Vagina (tissue), 2 donors: ENCODE data around the gene TMC1.

Experiments
- POLR2A ChIP-seq, 2 donors: fragments of 450-650 bp; IDR thresholded peaks; one replicate each; pipeline ENCODE4 v1.6.1; 2017; ENCODE audit warnings: antibody characterized with exemption in 2 of 2, mild to moderate bottlenecking in 2 of 2, moderate library complexity in 2 of 2
- TF ChIP-seq, protein P1 (sequence below), 3 experiments: fragments of 450-650 bp in 2 of 3; fragments of 200-600 bp in 1 of 3; sonication (generic) in 1 of 3; IDR thresholded peaks; one replicate each; pipeline ENCODE4 v1.5.1; 2017 to 2019; ENCODE audit warnings: antibody characterized with exemption in 3 of 3, mild to moderate bottlenecking in 2 of 3, moderate library complexity in 2 of 3

DNA sequence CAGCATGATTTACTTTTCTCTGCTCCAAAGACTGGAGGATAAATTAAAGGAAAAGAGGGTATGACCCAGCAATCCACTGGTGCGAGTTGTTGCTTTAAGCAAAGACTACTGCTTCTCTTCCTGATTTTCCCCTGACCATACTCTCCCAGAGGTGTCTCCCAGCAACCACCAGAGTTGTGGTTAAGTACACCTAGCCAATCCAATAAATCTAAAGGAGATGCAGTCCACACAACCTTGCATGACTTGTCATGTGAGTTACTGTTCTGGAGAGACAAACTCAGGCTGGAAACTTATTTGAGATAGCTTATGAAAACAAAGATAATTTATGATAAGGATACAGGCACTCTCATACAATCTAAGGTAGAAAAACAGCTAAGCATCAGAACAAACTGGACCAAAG, 11.9 kb downstream of the TMC1 start:
- TF ChIP-seq, protein P1, sequence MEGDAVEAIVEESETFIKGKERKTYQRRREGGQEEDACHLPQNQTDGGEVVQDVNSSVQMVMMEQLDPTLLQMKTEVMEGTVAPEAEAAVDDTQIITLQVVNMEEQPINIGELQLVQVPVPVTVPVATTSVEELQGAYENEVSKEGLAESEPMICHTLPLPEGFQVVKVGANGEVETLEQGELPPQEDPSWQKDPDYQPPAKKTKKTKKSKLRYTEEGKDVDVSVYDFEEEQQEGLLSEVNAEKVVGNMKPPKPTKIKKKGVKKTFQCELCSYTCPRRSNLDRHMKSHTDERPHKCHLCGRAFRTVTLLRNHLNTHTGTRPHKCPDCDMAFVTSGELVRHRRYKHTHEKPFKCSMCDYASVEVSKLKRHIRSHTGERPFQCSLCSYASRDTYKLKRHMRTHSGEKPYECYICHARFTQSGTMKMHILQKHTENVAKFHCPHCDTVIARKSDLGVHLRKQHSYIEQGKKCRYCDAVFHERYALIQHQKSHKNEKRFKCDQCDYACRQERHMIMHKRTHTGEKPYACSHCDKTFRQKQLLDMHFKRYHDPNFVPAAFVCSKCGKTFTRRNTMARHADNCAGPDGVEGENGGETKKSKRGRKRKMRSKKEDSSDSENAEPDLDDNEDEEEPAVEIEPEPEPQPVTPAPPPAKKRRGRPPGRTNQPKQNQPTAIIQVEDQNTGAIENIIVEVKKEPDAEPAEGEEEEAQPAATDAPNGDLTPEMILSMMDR (IDR thresholded peaks at IDR 0.05) = no peak
- TF ChIP-seq POLR2A (IDR thresholded peaks at IDR 0.05) = no peak
